HK-2 (cell line): ENCODE data around the gene SPOCK1.

Experiments
- DNase-seq: peaks from one replicate; pipeline ENCODE4 v3.0.0-alpha.2; 2018; ENCODE audit not compliant: unreplicated experiment

SPOCK1 gene

GRCh38 chr5:137332296-137332695, 166.8 kb downstream of the SPOCK1 start:
- no peak for DNase-seq

DNA sequence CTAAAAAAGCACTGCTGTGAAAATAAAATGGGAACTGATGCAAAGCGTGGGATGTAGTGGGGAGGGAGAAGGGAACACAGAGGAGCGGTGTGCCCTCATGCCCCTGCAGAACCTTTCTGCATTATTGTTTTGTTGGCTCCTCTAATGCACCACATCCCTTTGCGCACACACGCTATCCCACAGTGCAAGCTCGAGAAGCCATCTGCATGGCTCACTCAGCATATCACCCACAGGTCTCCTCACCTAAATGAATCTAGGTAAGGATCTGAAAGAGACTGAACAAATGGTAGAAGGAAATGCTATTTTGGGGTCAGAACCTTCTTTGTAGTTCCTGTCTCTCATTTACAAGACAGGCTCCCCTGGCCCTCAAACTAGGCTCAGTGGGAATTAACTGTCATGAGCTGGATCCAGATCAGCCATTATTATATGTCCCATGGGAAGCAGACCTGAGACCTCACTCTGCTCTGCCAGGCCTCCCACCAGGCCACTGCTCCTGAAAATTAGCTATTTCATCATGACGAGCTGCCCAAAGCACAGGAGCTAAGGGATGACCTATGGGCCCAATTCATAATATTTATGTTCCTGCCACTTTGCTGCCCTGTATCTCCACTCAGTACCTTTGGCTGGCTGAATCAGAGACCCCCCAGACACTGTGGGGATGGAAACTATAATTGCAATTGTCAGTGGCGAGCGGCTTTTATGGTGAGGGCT, 169.4 kb downstream of the SPOCK1 start:
- DNase-seq, result no peak

- DNase-seq, result no peak
Measured at GRCh38 chr5:137328991-137329390, 170.1 kb downstream of the SPOCK1 start.

GRCh38 chr5:137328463-137328862, 170.7 kb downstream of the SPOCK1 start:
- DNase-seq, result no peak

- DNase-seq, result no peak
Measured at GRCh38 chr5:137325721-137326120, 173.4 kb downstream of the SPOCK1 start.

DNA sequence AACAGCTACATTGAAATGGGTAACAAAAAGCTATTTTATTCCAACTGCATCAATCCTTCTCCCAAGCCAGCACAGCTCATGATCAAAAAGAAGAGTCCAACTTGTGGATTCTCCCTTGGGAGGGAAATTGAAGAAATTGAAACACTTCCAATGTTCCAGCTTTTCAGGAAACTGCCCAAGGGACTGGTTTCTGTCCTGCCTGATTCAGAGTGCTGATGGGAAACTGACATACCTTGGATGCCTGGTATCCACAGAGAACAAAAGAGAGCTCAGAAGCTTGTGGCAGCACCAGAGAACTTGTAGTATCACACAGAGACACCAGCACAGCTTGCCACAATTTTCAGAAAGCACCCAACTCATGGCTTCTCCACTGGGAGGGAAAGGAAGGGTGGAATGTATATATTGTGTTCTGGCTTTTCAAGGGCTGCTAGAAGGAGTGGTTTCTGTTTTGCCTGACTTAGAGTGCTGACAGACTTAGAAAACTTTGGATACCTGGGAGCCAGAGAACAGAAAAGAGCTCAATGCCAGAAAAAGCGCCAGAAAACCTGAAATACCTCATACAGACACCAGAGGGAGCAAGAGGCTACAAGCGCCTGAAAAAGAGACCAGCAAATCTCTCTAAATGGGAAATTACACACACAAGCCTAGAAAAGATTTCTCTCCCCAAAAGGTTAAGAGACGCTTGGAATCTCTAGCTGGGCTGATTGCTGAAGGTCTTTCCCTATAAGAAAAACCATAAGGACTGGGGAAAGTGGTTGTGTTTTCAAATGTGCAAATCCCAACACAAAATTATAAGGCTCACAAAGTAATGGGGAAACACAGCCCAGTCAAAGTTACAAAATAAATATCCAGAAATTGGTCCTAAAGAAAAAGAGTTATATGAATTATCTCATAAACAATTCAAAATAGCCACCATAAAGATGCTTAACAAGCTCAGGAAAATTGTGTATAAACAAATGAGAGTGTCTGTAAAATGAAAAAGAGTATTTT, 178.8 kb downstream of the SPOCK1 start:
- DNase-seq, result peak; percentile 44

GRCh38 chr5:137318027-137318426, 181.1 kb downstream of the SPOCK1 start:
- DNase-seq, result no peak

DNA sequence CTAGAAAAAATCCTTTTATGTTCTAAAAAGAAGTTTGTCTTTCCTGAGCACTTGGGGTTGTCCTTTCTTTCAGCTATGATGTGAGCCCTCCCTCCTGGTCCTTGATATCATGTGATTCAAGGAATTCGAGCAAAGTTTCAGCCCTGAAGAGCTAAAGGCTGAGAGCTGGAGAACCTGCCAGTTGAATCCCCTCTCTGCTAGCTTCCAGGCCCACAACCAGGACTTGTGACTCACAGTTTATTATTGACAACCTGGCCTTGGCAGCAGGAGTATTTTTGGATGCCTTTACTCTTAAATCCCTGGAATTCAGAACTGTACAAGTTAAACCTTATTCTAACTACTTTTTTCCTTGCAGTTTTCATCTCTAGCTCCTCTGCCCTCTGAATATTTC, 182.8 kb downstream of the SPOCK1 start:
- no peak for DNase-seq

DNA sequence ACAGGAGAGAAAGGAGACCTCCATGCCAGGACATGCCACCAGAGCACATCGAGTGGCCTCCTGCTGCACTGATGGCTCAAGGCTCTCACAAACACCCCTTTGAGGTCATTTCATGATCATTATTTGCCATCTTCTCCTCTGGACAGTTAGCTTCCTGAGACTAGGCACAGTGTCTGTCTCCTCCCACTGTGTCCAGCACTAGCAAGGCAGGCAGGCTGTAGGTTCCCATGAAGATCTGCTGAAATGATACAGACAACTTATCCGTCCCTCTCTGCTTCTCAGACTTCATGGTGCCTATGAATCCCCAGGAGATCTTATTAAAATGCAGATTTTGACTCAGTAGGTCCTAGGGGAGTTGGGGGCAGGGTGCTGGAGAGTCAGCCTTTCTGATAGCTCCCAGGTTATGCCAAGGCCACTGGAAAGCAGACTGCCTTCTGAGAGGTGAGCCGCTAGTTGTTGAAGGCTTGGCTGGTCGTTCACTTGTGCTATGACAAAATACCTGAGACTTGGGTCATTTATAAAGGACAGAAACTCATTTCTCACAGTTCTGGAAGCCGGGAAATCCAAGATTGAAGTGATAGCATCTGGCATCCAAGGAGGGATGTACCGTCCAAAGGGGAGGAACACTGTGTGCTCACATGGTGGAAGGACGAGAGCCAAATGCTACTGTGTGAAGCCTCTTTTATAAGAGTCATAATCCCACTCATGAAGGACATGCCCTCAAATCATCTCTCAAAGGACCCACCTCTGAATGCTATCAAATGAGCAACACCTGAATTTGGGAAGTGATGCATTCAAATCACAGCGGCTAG, 183.4 kb downstream of the SPOCK1 start:
- DNase-seq, result no peak

GRCh38 chr5:137315109-137315508, 184.0 kb downstream of the SPOCK1 start:
- no peak for DNase-seq

DNA sequence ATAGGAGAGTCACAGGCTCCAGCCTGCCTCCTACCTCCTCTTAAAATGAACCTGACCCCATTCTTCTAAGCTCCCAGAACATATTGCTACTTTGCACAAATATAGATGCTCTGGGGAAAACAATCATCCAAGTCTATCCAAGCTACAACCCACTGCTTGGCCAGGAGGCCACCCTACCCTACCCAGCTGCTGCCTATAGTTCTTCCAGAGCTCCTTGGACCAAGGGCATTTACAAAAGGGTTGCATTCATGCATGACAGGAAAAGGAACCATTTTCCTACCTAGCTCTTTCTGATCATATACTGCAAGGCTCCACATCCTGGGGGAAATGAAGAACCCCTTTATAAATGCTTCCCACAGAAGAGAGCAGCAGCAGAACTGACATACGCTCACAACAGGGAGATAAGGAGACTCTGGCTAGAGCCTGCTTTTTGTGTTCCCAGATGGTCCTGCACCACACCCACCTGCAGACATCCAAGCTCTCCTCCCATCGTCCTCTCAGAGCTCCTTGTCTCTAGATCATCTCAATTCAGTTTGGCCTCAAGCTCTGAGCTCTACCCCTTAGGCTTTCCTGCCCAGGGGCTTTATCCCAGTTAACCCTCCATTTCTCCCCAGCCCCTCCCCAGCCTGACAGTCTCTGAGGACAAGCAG, 185.5 kb downstream of the SPOCK1 start:
- no peak for DNase-seq

GRCh38 chr5:137312011-137312410, 187.1 kb downstream of the SPOCK1 start:
- DNase-seq, result no peak

GRCh38 chr5:137310051-137310730, 188.9 kb downstream of the SPOCK1 start:
- DNase-seq, result no peak

GRCh38 chr5:137309290-137309689, 189.8 kb downstream of the SPOCK1 start:
- DNase-seq, result no peak

DNA sequence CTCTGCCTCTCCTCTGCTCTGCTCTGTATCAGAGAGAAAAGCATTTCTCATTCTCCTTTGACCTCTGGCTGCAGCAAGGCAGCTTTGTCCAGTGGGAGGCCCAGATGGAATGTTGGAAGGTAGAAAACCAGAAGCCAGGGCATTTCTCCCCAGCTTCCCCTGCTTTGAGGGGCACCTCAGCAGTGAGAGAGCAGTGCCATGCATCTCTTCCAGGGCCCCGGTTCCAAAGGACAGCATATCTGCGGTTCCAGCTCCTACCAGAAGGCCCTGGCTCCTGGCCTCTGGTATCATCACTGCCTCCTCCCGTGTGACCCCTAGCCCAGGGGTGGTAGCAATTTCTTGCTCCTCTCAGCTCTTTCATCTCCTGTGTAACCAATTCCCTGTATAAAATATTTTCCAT, 190.8 kb downstream of the SPOCK1 start:
- no peak for DNase-seq

GRCh38 chr5:137306903-137307302, 192.2 kb downstream of the SPOCK1 start:
- no peak for DNase-seq

DNA sequence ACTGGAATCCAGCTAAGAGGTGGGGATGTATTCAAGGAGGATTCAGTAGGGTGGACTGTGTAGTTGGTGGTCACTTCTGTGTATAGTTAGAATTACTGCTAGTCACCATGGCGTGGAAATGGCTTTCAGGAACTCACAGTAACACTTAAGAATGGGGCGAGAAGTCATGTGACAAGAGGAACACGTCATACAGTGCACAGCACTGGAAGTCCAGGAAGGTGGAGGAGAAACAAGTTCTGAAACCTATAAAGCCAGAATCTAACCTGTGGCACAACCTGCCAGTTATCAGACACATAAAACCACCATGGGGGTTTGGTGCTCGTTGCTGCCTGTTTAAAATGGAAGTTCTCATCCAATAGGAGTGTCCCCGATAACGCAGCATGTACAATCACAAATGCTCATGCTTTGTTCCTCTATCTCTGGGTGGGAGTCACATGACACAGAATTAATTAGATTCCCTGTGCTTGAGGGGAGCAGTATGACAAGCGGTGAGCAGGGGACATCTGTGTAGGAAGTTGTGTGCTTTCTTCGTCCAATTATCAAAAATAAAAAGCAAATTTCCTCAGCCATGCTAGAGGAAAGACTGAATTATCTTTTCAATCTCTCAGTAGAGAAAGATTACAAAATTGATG, 193.0 kb downstream of the SPOCK1 start:
- DNase-seq, result no peak

- no peak for DNase-seq
Measured at GRCh38 chr5:137304226-137304874, 194.8 kb downstream of the SPOCK1 start.

DNA sequence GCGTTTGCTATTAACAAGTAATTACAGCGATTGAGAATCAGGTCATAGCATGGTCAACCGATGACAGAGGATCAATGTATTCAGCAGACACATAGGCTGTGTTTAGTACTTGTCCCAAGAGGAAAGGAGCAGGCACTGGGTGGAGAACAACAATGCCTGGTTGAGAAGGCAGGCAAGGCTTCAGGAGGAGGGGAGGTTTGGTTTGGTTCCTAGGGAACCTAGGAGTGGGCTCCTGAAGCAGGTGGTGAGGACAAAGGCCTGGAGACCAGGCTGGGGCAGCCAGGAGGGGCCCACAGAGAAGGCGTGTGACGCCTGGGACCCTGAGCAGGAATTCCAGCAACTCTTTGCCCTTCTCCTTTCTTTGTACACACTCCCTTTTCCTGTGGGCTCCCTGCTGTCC, 195.6 kb downstream of the SPOCK1 start:
- DNase-seq, result no peak
